Hematopoietic multipotent progenitor cell treated with erythropoietin and hydrocortisone succinate and interleukin-3 and kit ligand, for 6 days (in vitro differentiated cells): ENCODE measurements around the gene ATP8B1.
"Not testable (repeated sequence)": the region's sequence is repeated elsewhere in the genome, so short reads cannot be mapped to it uniquely, and the experiment has no call there.

ENCODE experiments used
- DNase-seq: peaks from one replicate; pipeline ENCODE4 v3.0.0-alpha.2; 2015

Gene ATP8B1

GRCh38 chr18:57803103-57803969 is at the start of gene ATP8B1:
ATP8B1 (minus strand) TSS chr18:57803315; CDS start chr18:57731807, 71,508 bp downstream.
- peak; percentile 27 for DNase-seq

GRCh38 chr18:57850063-57850462 is 46.9 kb upstream of the ATP8B1 start:
- no peak for DNase-seq

GRCh38 chr18:57848374-57848773 is 45.3 kb upstream of the ATP8B1 start:
- DNase-seq = not testable (repeated sequence)

GRCh38 chr18:57847431-57847830 is 44.3 kb upstream of the ATP8B1 start:
- not testable (repeated sequence) for DNase-seq

- peak; percentile 81 for DNase-seq
Observed at GRCh38 chr18:57846258-57846657, 43.1 kb upstream of the ATP8B1 start.

- no peak for DNase-seq
Observed at GRCh38 chr18:57845605-57846074, 42.5 kb upstream of the ATP8B1 start.

GRCh38 chr18:57844319-57844718 is 41.2 kb upstream of the ATP8B1 start:
- no peak for DNase-seq

GRCh38 chr18:57843386-57843785 is 40.3 kb upstream of the ATP8B1 start:
- no peak for DNase-seq

- DNase-seq = no peak
Observed at GRCh38 chr18:57841568-57841967, 38.5 kb upstream of the ATP8B1 start.

- DNase-seq = no peak
Observed at GRCh38 chr18:57839942-57840381, 36.8 kb upstream of the ATP8B1 start.

GRCh38 chr18:57837917-57838548 is 34.9 kb upstream of the ATP8B1 start:
- DNase-seq = no peak

- no peak for DNase-seq
Observed at GRCh38 chr18:57836557-57836956, 33.4 kb upstream of the ATP8B1 start.

GRCh38 chr18:57835904-57836303 is 32.8 kb upstream of the ATP8B1 start:
- no peak for DNase-seq

GRCh38 chr18:57834616-57835015 is 31.5 kb upstream of the ATP8B1 start:
- no peak for DNase-seq

- DNase-seq = no peak
Observed at GRCh38 chr18:57833441-57834101, 30.5 kb upstream of the ATP8B1 start.

- no peak for DNase-seq
Observed at GRCh38 chr18:57832730-57833129, 29.6 kb upstream of the ATP8B1 start.

GRCh38 chr18:57831597-57832377 is 28.7 kb upstream of the ATP8B1 start:
- peak; percentile 33 for DNase-seq

- DNase-seq = no peak
Observed at GRCh38 chr18:57827646-57828045, 24.5 kb upstream of the ATP8B1 start.

- DNase-seq = no peak
Observed at GRCh38 chr18:57826252-57826651, 23.1 kb upstream of the ATP8B1 start.

- not testable (repeated sequence) for DNase-seq
Observed at GRCh38 chr18:57820583-57820982, 17.5 kb upstream of the ATP8B1 start.

GRCh38 chr18:57819671-57820460 is 16.8 kb upstream of the ATP8B1 start:
- peak; percentile 66 for DNase-seq

GRCh38 chr18:57819119-57819518 is 16.0 kb upstream of the ATP8B1 start:
- no peak for DNase-seq
